ENCODE data around the gene OSCAR.
"Not testable (repeated sequence)": the region's sequence is repeated elsewhere in the genome, so short reads cannot be mapped to it uniquely, and the experiment has no call there.

OSCAR gene

DNA sequence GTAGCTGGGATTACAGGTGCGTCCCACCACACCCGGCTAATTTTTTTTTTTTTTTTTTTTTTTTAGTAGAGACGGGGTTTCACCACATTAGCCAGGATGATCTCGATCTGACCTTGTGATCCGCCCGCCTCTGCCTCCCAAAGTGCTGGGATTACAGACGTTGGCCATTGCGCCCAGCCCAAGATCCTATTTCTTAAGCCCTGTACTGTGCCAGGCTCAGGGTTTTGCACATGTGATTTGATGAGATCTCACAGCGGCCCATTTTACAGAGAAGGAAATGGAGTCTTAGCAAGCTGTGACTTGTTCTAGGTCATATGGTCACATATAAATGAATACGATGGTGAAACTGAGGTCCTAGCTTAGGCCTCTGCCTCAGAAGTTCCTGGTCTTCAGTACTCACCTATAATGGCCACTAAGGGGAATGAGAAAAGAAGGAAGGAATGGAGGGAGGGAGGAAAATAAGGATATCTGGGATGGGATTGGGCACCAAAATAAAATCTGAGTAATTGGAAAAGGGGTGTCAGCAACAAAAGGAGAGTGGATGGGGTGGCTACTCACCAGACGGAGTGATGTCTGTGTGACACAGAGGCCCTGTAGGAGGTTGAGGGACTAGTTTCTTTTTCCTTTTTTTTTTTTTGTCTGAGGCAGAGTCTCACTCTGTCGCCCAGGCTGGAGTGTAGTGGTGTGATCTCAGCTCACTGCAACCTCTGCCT lies 1.3 kb downstream of the OSCAR start:
- H3K4me3 ChIP-seq (ENCODE audit: low read length): no peak overlapping the region
- no peak for DNase-seq (ENCODE audit: low read depth)
- TF ChIP-seq, protein P1, sequence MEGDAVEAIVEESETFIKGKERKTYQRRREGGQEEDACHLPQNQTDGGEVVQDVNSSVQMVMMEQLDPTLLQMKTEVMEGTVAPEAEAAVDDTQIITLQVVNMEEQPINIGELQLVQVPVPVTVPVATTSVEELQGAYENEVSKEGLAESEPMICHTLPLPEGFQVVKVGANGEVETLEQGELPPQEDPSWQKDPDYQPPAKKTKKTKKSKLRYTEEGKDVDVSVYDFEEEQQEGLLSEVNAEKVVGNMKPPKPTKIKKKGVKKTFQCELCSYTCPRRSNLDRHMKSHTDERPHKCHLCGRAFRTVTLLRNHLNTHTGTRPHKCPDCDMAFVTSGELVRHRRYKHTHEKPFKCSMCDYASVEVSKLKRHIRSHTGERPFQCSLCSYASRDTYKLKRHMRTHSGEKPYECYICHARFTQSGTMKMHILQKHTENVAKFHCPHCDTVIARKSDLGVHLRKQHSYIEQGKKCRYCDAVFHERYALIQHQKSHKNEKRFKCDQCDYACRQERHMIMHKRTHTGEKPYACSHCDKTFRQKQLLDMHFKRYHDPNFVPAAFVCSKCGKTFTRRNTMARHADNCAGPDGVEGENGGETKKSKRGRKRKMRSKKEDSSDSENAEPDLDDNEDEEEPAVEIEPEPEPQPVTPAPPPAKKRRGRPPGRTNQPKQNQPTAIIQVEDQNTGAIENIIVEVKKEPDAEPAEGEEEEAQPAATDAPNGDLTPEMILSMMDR (conservative IDR thresholded peaks at IDR 0.05; ENCODE audit: low read depth, low read length): no peak

DNA sequence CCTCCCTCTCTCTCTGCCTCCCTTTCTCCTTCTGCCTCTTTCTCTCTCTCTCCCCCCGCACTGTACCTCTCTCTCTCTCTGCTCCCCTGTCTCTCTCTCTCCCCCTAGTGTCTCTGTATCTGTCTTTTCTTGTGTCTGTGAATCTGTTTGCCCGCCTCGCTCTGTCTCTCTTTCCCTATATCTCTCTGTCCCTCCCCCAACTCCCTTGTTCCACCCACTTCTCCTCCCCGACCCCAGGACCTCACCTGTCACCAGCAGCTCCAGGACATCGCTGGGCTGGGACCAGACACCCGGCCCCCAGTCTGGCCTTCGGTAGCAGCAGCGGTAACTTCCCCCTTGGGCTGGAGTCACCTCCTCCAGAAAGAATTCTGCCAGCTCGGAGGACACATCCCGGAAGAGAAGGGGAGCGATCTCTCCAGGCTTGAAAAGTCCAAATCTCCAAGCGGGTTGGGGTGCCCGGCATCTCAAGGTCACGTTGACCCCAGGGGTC lies 3.9 kb downstream of the OSCAR start:
- TF ChIP-seq, protein P1 (conservative IDR thresholded peaks at IDR 0.05; ENCODE audit: low read depth, low read length): peak; percentile 24
- no peak for DNase-seq (ENCODE audit: low read depth)
- H3K4me3 ChIP-seq (ENCODE audit: low read length): no peak overlapping the region

DNA sequence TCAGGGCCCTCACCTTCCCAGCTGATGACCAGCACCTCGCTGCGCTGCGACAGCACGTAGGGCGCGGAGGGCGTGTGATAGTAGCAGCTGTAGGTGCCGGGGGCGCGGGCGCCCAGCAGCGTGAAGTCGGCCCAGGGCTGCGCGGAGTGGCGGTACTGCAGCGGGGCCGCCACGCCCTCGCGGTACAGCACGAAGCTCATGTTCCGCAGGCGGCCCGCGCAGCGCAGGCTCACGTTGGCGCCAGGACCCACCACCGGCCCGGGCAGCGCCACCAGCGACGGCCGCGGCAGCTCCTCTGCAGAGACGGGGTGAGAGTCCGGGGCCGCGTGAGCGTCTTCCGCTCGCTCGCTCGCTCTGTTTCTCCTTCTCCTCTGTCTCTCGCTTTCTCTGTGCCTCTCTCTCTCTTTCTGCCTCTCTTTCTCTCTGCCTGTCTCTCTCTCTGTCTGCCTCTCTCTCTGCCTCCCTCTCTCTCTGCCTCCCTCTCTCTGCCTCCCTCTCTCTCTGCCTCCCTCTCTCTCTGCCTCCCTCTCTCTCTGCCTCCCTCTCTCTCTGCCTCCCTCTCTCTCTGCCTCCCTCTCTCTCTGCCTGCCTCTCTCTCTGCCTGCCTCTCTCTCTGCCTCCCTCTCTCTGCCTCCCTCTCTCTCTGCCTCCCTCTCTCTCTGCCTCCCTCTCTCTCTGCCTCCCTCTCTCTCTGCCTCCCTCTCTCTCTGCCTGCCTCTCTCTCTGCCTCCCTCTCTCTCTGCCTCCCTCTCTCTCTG lies 4.6 kb downstream of the OSCAR start:
- not testable (repeated sequence) for DNase-seq (ENCODE audit: low read depth)

DNA sequence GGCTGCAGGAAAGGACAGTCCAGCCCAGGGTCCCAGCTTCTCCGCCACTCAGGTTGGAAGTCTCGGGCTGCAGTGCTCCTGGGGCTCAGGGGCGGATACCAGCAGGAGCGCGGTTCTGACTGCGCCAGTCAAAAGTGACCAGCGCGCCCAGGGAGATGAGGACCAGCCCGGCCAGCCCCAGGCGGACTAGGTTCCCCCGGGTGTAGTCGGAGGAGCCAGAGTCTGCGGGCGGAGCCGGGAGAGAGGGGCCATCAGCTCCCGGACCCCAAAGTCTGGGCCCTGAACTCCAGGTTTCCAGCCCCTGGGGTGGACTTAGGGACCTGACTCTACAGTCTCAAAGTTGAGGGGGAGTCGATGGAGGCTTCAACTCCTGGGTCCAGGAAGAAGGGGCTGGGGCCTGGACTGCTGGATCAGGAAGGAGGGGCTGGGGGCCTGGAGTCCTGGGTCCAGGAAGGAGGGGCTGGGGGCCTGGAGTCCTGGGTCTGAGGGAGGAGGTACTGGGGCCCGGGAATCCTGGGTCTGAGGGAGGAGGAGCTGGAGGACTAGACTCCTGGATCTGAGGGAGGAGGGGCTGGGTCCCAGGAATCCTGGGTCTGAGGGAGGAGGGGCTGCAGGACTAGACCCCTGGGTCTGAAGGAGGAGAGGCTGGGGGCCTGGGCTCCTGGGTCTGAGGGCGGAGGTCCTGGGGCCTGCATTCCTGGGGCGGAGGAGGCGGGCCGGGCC lies 5.3 kb downstream of the OSCAR start:
- no peak for DNase-seq (ENCODE audit: low read depth)
- no peak overlapping the region for H3K4me3 ChIP-seq (ENCODE audit: low read length)
- TF ChIP-seq, protein P1 (conservative IDR thresholded peaks at IDR 0.05; ENCODE audit: low read depth, low read length): no peak

More for the DNA sequence above, 4.6 kb downstream of the OSCAR start:
- not testable (repeated sequence) for H3K4me3 ChIP-seq (ENCODE audit: low read length)

DNA sequence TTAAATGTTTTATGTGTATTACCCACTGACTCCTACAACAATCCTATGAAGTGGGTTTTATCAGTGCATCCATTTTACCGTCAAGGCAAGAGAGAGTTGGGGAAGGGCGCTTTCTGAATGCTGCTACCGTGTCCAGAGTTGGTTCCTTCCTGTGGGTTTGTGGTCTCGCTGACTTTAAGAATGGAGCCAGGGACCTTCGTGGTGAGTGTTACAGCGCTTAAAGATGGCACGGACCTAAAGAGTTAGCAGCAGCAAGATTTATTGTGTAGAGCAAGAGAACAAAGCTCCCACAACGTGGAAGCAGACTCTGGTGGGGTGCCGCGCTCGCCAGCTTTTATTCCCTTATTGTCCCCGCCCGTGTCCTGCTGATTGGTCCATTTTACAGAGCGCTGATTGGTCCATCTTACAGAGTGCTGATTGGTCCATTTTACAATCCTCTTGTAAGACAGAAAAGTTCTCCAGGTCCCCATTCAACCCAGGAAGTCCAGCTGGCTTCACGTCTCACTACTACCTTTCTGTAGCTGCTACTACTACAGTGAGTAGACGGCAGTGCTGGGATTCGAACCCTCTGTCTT lies 6.1 kb downstream of the OSCAR start:
- H3K4me3 ChIP-seq (ENCODE audit: low read length): no peak overlapping the region
- DNase-seq (ENCODE audit: low read depth): no peak
- TF ChIP-seq, protein P1 (conservative IDR thresholded peaks at IDR 0.05; ENCODE audit: low read depth, low read length): no peak

DNA sequence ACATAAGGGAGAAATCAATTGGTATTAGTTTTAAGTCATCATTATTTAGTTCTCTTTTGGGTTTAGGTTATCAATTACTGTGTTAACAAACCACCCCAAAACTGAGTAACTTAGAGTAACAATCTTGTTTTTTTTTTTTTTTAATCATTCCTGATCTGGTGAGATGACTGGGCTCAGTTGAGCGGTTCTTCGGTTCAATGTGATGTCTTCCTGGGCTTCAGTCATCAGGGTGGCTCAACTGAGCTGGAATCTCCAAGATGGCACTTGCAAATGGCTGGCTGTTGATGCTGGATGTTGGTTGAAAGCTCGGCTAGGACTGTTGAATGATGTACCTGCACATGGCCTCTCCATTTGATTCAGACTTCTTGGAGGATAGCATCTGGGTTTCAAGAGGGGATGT lies 16.2 kb downstream of the OSCAR start:
- H3K4me3 ChIP-seq (ENCODE audit: low read length): no peak overlapping the region
- TF ChIP-seq, protein P1 (conservative IDR thresholded peaks at IDR 0.05; ENCODE audit: low read depth, low read length): no peak
- DNase-seq (ENCODE audit: low read depth): no peak

DNA sequence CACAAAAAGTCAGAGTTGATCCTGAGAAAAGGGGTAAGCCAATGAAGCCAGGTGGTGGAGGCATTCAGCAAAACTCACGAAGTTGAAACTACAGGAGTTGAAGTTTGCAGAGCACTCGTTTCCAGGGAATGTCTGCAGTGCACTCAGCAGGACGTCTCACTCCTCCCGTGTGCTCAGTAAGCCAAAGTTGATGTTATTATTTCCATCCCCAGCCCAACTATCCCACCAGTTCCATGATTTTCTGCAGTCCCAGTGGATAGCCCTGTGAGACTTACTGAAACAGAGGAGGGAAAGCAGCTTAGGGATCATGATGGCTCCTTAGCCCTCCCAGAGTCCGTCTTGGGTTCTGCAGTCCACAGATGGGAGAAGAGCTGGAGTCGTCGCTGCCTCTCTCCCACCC lies 19.6 kb downstream of the OSCAR start, which contains the start of gene TARM1:
Gene TARM1 (minus strand): TSS at position 334 of the 400 bp plus-strand sequence. CDS start 25 bp downstream, at position 309.
- no peak for DNase-seq (ENCODE audit: low read depth)
- TF ChIP-seq, protein P1 (conservative IDR thresholded peaks at IDR 0.05; ENCODE audit: low read depth, low read length): no peak
- H3K4me3 ChIP-seq (ENCODE audit: low read length): no peak within 1 kb of the TSS

All from retinal pigment epithelial cell (primary cell).